WTC11 (cell line): ENCODE measurements around the gene ZFP42. TPM values are rescaled to one million over a fixed set of nuclear protein-coding genes. Genes with fewer than 3 reads are reported as not detected.

Experiments used
- ATAC-seq: fragments of 200-7000 bp; cut with Tn5 transposase; 2 replicates; pipeline ENCODE4 v1.10.0; 2021; ENCODE audit warnings: mild to moderate bottlenecking, moderate library complexity
- CTCF ChIA-PET: fragments of 300-600 bp; sonication (Branson Sonifier 250); formaldehyde crosslinking; loops from one replicate; lab custom pipeline; 2021; ENCODE audit warnings: antibody characterized with exemption; lab: Charles Lee
- POLR2A ChIA-PET: fragments of 350-600 bp; sonication (Branson Sonifier 250); formaldehyde crosslinking; loops from one replicate; lab custom pipeline; 2021; ENCODE audit warnings: antibody characterized with exemption; lab: Charles Lee
- DNase-seq: peaks from one replicate; pipeline ENCODE4 v3.0.0; 2021; ENCODE audit warnings: low spot score
- H3K27ac Mint-ChIP-seq: 2 replicates; pipeline ENCODE4 v1.8.0; 2021; ENCODE audit warnings: mixed read lengths
- H3K27me3 Mint-ChIP-seq: 2 replicates; pipeline ENCODE4 v1.8.0; 2021; ENCODE audit warnings: low read depth, mild to moderate bottlenecking, moderate library complexity, mixed read lengths
- H3K36me3 Mint-ChIP-seq: 2 replicates; pipeline ENCODE4 v1.8.0; 2021; ENCODE audit warnings: mixed read lengths
- H3K4me1 Mint-ChIP-seq: 2 replicates; pipeline ENCODE4 v1.8.0; 2022; ENCODE audit warnings: mixed read lengths
- H3K4me3 Mint-ChIP-seq: 2 replicates; pipeline ENCODE4 v1.8.0; 2021; ENCODE audit warnings: mild to moderate bottlenecking, moderate library complexity, mixed read lengths
- H3K9me3 Mint-ChIP-seq: 2 replicates; pipeline ENCODE4 v1.8.0; 2021; ENCODE audit warnings: mixed read lengths
- AFF4 ChIP-seq: sonication (generic); formaldehyde crosslinking; IDR thresholded peaks from 2 replicates; pipeline ENCODE4 v1.8.1; 2023; ENCODE audit warnings: mild to moderate bottlenecking, missing genetic modification reagents, borderline replicate concordance
- AR ChIP-seq: fragments of 250-450 bp; sonication (Bioruptor Pico); IDR thresholded peaks from 2 replicates; pipeline ENCODE4 v1.9.0; 2021; ENCODE audit warnings: mild to moderate bottlenecking
- MYBL2 ChIP-seq: sonication (generic); formaldehyde crosslinking; IDR thresholded peaks from 2 replicates; pipeline ENCODE4 v1.8.1; 2023; ENCODE audit warnings: mild to moderate bottlenecking, moderate library complexity, missing genetic modification reagents
- ZNF263 ChIP-seq: sonication (generic); formaldehyde crosslinking; IDR thresholded peaks from 2 replicates; pipeline ENCODE4 v1.8.1; 2022; ENCODE audit warnings: low read depth, mild to moderate bottlenecking, moderate library complexity, missing genetic modification reagents
- ZNF671 ChIP-seq: fragments of 250-450 bp; sonication (Bioruptor Pico); IDR thresholded peaks from 2 replicates; pipeline ENCODE4 v1.8.0; 2021; ENCODE audit warnings: mild to moderate bottlenecking
- total RNA-seq: library from RNA; stranded (reverse); gene quantifications from 3 replicates; pipeline ENCODE4 v1.2.3, GENCODE V29; 2021
- TF ChIP-seq, protein P1 (sequence below): fragments of 250-450 bp; sonication (Bioruptor Pico); conservative IDR thresholded peaks from 2 replicates; pipeline ENCODE4 v1.9.0; 2021; ENCODE audit warnings: mild to moderate bottlenecking
- TF ChIP-seq, protein P2 (sequence below): sonication (generic); formaldehyde crosslinking; IDR thresholded peaks from 2 replicates; pipeline ENCODE4 v1.8.0; 2022; ENCODE audit warnings: missing genetic modification reagents

ZFP42 gene
- total RNA-seq, 1 experiment from 2014 or later = 128 TPM

DNA sequence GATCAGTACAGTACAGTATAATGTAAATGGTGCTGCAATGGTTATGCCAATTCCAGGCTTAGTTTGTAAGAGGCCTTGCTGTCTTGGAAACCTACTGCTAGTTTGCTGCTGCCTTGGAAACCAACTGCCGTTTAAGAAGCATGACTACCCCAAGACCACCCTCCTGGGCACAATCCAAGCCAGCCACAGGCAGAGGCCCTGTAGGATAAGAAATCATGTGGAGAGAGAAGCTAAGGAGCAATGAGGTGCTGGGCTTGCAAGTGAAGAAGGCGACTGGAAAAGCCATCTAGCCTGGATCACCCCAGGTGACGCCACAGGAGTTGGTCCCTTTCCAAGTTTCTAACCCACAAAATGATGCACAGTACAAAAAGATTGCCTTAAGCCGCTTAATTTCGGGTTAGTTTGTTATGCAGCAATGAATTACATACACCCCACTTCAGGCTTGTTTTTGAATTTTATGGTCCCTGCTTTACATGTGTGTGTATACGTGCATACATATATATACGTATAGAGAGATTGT lies 16.9 kb downstream of the ZFP42 start:
- ATAC-seq (peak; percentile 13), DNase-seq (no peak)
- ChIA-PET CTCF (no interaction called here), POLR2A (no interaction called here)
- Mint-ChIP-seq H3K4me1 (peaks cover 36% of the 10 kb centered on the region), H3K36me3 (peaks cover 7% of the 10 kb centered on the region), H3K4me3 (no peak overlapping the region), H3K27me3 (no peaks in the 10 kb centered on the region), H3K9me3 (no peaks in the 10 kb centered on the region), H3K27ac (peak overlapping the region; percentile 81; the same call in 1 of the 2 replicates)
- TF ChIP-seq MYBL2 (CRISPR knock-in tag) = no peak
- peak; percentile 42; the same call in 1 of the 2 replicates for TF ChIP-seq ZNF671 (CRISPR knock-in tag)

GRCh38 chr4:188015025-188015940 lies 19.7 kb downstream of the ZFP42 start:
- POLR2A ChIA-PET = interaction anchor here (1.9 kb wide), 1 partner anchor 17 kb away, joined by 8 read pairs; no protein-coding TSS in a partner anchor
- 0 out of 2 replicates have a peak, but pooled peaks have one; percentile 29 for TF ChIP-seq AR
- no peak for TF ChIP-seq AFF4
- peaks cover 3% of the 10 kb centered on the region; the same call in 1 of the 2 replicates for H3K9me3 Mint-ChIP-seq
- peaks cover 46% of the 10 kb centered on the region for H3K4me1 Mint-ChIP-seq
- no peak overlapping the region for H3K4me3 Mint-ChIP-seq
- no peaks in the 10 kb centered on the region for H3K27me3 Mint-ChIP-seq
- DNase-seq = peak; percentile 31
- CTCF ChIA-PET = no interaction called here
- H3K36me3 Mint-ChIP-seq = peaks cover 5% of the 10 kb centered on the region
- peak; percentile 55 for ATAC-seq
- H3K27ac Mint-ChIP-seq = no peak overlapping the region

DNA sequence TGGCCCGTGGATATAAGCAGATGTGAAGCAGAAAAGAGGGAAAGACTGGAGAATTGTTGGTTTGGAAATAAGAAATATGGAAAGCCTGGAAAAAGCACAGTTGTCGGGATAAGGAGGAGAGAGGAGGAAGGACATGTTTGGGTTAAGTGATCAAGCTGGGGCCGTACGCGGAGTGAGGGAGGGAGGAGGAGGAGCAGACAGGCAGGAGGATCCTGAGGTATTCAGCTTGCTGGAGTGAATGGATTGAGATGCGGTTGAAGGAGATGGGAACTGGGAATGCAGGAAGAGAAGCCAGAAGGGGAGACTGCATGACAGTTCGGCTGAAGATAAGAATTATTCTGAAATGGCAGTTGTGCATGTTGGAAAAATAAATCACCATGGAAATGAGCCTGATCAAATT lies 21.2 kb downstream of the ZFP42 start:
- H3K4me1 Mint-ChIP-seq = peaks cover 52% of the 10 kb centered on the region
- ChIA-PET POLR2A (interaction anchor here (0.9 to 1.9 kb wide), 4 partner anchors 9 to 1293 kb away, joined by 3 to 8 read pairs (median 6); partner anchors contain the start of gene FAT1), CTCF (interaction anchor here (0.6 to 1.8 kb wide), 3 partner anchors 13 to 243 kb away, joined by 3 to 4 read pairs (median 4); no protein-coding TSS in a partner anchor)
- TF ChIP-seq, protein P1, sequence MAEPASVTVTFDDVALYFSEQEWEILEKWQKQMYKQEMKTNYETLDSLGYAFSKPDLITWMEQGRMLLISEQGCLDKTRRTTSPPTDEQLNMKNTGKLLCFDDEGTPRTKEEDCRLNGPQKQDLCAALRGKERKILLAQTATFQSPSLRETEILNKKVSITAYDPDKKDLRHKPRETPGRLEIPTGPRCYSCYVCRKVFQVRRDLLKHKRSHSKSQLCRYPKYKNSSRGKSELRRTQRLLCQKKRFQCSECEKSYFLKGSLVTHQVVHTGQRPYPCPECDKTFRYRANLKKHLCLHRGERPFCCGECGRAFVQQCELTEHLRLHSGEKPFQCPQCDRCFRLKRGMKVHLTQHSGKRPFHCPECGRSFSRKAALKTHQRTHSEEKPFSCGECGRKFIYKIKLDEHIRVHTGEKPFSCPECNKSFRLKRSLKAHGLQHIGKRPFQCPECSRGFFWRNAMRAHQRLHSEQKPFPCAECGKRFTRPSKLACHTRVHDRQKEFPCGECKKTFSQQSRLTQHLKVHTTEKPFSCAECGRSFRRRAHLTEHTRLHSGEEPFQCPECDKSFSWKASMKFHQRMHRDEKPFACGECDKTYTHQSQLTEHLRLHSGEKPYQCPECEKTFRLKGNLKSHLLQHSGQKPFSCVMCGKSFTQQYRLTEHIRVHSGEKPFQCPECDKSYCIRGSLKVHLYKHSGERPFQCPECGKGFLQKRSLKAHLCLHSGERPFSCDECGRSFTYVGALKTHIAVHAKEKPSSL (CRISPR knock-in tag) = no peak
- TF ChIP-seq, protein P2, sequence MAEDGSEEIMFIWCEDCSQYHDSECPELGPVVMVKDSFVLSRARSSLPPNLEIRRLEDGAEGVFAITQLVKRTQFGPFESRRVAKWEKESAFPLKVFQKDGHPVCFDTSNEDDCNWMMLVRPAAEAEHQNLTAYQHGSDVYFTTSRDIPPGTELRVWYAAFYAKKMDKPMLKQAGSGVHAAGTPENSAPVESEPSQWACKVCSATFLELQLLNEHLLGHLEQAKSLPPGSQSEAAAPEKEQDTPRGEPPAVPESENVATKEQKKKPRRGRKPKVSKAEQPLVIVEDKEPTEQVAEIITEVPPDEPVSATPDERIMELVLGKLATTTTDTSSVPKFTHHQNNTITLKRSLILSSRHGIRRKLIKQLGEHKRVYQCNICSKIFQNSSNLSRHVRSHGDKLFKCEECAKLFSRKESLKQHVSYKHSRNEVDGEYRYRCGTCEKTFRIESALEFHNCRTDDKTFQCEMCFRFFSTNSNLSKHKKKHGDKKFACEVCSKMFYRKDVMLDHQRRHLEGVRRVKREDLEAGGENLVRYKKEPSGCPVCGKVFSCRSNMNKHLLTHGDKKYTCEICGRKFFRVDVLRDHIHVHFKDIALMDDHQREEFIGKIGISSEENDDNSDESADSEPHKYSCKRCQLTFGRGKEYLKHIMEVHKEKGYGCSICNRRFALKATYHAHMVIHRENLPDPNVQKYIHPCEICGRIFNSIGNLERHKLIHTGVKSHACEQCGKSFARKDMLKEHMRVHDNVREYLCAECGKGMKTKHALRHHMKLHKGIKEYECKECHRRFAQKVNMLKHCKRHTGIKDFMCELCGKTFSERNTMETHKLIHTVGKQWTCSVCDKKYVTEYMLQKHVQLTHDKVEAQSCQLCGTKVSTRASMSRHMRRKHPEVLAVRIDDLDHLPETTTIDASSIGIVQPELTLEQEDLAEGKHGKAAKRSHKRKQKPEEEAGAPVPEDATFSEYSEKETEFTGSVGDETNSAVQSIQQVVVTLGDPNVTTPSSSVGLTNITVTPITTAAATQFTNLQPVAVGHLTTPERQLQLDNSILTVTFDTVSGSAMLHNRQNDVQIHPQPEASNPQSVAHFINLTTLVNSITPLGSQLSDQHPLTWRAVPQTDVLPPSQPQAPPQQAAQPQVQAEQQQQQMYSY = 0 out of 2 replicates have a peak, but pooled peaks have one; percentile 42
- peak; percentile 70; the same call in 1 of the 2 replicates for TF ChIP-seq ZNF263
- DNase-seq = peak; percentile 43
- peak; percentile 88 for ATAC-seq
- H3K27ac Mint-ChIP-seq = peak overlapping the region; percentile 50
- no peaks in the 10 kb centered on the region for H3K36me3 Mint-ChIP-seq
- H3K27me3 Mint-ChIP-seq = no peaks in the 10 kb centered on the region
- H3K4me3 Mint-ChIP-seq = peak overlapping the region; percentile 6
- H3K9me3 Mint-ChIP-seq = peaks cover 4% of the 10 kb centered on the region; the same call in 1 of the 2 replicates
